ENCODE measurements around the gene CIAO1.

- no peak for TF ChIP-seq CTCF (IDR thresholded peaks at IDR 0.05)
- no peak for TF ChIP-seq POLR2A (IDR thresholded peaks at IDR 0.05)
Observed at GRCh38 chr2:96267159-96267971, 1.3 kb downstream of the CIAO1 start.

All from testis (tissue), 2 donors.